K562 (cell line): ENCODE measurements around the gene CHERP. TPM values are rescaled to one million over a fixed set of nuclear protein-coding genes. Genes with fewer than 3 reads are reported as not detected.

Experiments
- ADNP ChIP-seq: fragments of 200-800 bp; sonication (Bioruptor generic); IDR thresholded peaks from 2 replicates; pipeline ENCODE4 v1.6.1; 2016; ENCODE audit warnings: missing genetic modification characterization, missing compliant biosample characterization
- BCLAF1 ChIP-seq, 2 experiments: fragments of 450-650 bp in 1 of 2; IDR thresholded peaks; 2 replicates each; pipeline ENCODE4 v1.6.1; 2011 to 2017; ENCODE audit warnings: low read depth in 2 of 2, antibody characterized with exemption in 1 of 2, borderline replicate concordance in 1 of 2, low read length in 1 of 2, mild to moderate bottlenecking in 1 of 2, mixed read lengths in 1 of 2; ENCODE audit not compliant: control insufficient read depth in 1 of 2
- BRD9 ChIP-seq: fragments of 450-650 bp; IDR thresholded peaks from 2 replicates; pipeline ENCODE4 v1.6.1; 2018; ENCODE audit warnings: low read depth; ENCODE audit not compliant: partially characterized antibody
- COPS2 ChIP-seq: fragments of 450-650 bp; conservative IDR thresholded peaks from 2 replicates; pipeline ENCODE4 v1.6.1; 2016; ENCODE audit warnings: mild to moderate bottlenecking, moderate library complexity
- HDAC8 ChIP-seq: fragments of 450-650 bp; IDR thresholded peaks from 2 replicates; pipeline ENCODE4 v1.6.1; 2016; ENCODE audit warnings: mild to moderate bottlenecking, missing genetic modification characterization, moderate library complexity, missing compliant biosample characterization
- HEY1 ChIP-seq: fragments of 250-450 bp; sonication (Bioruptor Pico); IDR thresholded peaks from 2 replicates; pipeline ENCODE4 v1.5.0; 2020; ENCODE audit warnings: mild to moderate bottlenecking, moderate library complexity, borderline replicate concordance
- ILK ChIP-seq: fragments of 450-650 bp; IDR thresholded peaks from 2 replicates; pipeline ENCODE4 v1.6.1; 2016; ENCODE audit warnings: missing genetic modification characterization, low read depth, mild to moderate bottlenecking, missing compliant biosample characterization, moderate library complexity, borderline replicate concordance
- NBN ChIP-seq: fragments of 450-650 bp; IDR thresholded peaks from 2 replicates; pipeline ENCODE4 v1.6.1; 2016; ENCODE audit warnings: low read depth, mild to moderate bottlenecking
- NFRKB ChIP-seq: fragments of 450-650 bp; IDR thresholded peaks from 2 replicates; pipeline ENCODE4 v1.6.1; 2016; ENCODE audit warnings: low read depth
- NR3C1 ChIP-seq: sonication (generic); formaldehyde crosslinking; IDR thresholded peaks from 2 replicates; pipeline ENCODE4 v1.8.1; 2022; ENCODE audit warnings: missing genetic modification reagents
- PRMT5 ChIP-seq: sonication (generic); formaldehyde crosslinking; IDR thresholded peaks from 2 replicates; pipeline ENCODE4 v1.5.0; 2020; ENCODE audit warnings: missing genetic modification reagents
- TRIM24 ChIP-seq, 2 experiments: fragments of 450-650 bp; IDR thresholded peaks; 2 replicates each; pipeline ENCODE4 v1.6.1; 2016
- TSC22D4 ChIP-seq: fragments of 450-650 bp; IDR thresholded peaks from 2 replicates; pipeline ENCODE4 v1.6.1; 2016; ENCODE audit warnings: missing genetic modification characterization, missing biosample characterization, control low read depth
- UBTF ChIP-seq, 2 experiments: IDR thresholded peaks; 2 replicates each; pipeline ENCODE4 v1.6.1; 2012; ENCODE audit warnings: improper control_type of control experiment in 2 of 2, low read depth in 2 of 2, low read length in 2 of 2, borderline replicate concordance in 1 of 2
- ZC3H4 ChIP-seq: sonication (generic); formaldehyde crosslinking; IDR thresholded peaks from 2 replicates; pipeline ENCODE4 v1.9.0; 2021; ENCODE audit warnings: missing genetic modification reagents, borderline replicate concordance
- ZNF184 ChIP-seq: sonication (generic); formaldehyde crosslinking; IDR thresholded peaks from 2 replicates; pipeline ENCODE4 v1.5.0; 2020; ENCODE audit warnings: missing genetic modification reagents
- ZNF224 ChIP-seq: sonication (generic); formaldehyde crosslinking; IDR thresholded peaks from 2 replicates; pipeline ENCODE4 v1.8.0; 2022; ENCODE audit warnings: mild to moderate bottlenecking, missing genetic modification reagents
- ZNF263 ChIP-seq: sonication (generic); formaldehyde crosslinking; IDR thresholded peaks from 2 replicates; pipeline ENCODE4 v1.8.0; 2022; ENCODE audit warnings: mild to moderate bottlenecking, missing genetic modification reagents, borderline replicate concordance
- ZNF561 ChIP-seq: fragments of 450-650 bp; formaldehyde crosslinking; conservative IDR thresholded peaks from 2 replicates; pipeline ENCODE4 v1.4.0; 2020; ENCODE audit warnings: mild to moderate bottlenecking, moderate library complexity
- ZNF589 ChIP-seq: fragments of 200-800 bp; sonication (Bioruptor generic); IDR thresholded peaks from 2 replicates; pipeline ENCODE4 v1.6.1; 2016; ENCODE audit warnings: low read depth, missing genetic modification characterization, missing compliant biosample characterization
- ZNF668 ChIP-seq: fragments of 250-450 bp; sonication (Bioruptor Pico); IDR thresholded peaks from 2 replicates; pipeline ENCODE4 v1.8.0; 2022; ENCODE audit warnings: mild to moderate bottlenecking, inconsistent platforms
- polyA plus RNA-seq, 8 experiments: library from polyadenylated mRNA; depleted of rRNA in 4 of 8; stranded (reverse) in 5 of 8; unstranded in 3 of 8; fragments of >200 nt; fragmentation: Nextera tagmentation in 2 of 8; fragmentation: Illumina TruSeq in 1 of 8; extraction: Ambion mirVana in 2 of 8; extraction: Trizol in 1 of 8; gene quantifications; 2 replicates each; pipeline versions ENCODE4 v1.2.1 to v1.2.3, GENCODE V29; 2011 to 2014; ENCODE audit warnings: inconsistent platforms in 1 of 8, missing spikeins in 1 of 8
- total RNA-seq, 7 experiments: library from RNA; depleted of rRNA in 6 of 7; stranded (reverse); fragments of >200 nt in 6 of 7; fragmentation: Illumina TruSeq in 2 of 7; extraction: Trizol in 2 of 7; gene quantifications; 2 replicates each; pipeline versions ENCODE4 v1.2.1 to v1.2.3, GENCODE V29; 2011 to 2021; ENCODE audit warnings: low replicate concordance in 1 of 7

The CHERP gene
- total and polyA plus RNA-seq, 9 of the 15 experiments (the other 6 are each of a cell fraction or from before 2014, with no cell fraction given): 0.60 to 85.1 (median 7.8) TPM

- TF ChIP-seq UBTF (IDR thresholded peaks at IDR 0.05; ENCODE audit: borderline replicate concordance in 1 of 2, low read depth in 2 of 2, low read length in 2 of 2) (0 out of 4 replicates have a peak, but pooled peaks of 1 of the 2 experiments have one; percentile 33), ZNF561 (CRISPR knock-in tag) (no peak), TRIM24 (IDR thresholded peaks at IDR 0.05) (no peak), ILK (tag) (no peak), ZNF224 (0 out of 2 replicates have a peak, but pooled peaks have one; percentile 50), ADNP (tag) (no peak), HEY1 (CRISPR knock-in tag) (no peak), NR3C1 (CRISPR knock-in tag) (no peak), COPS2 (no peak), BRD9 (no peak), HDAC8 (tag) (no peak), PRMT5 (CRISPR knock-in tag) (no peak), NBN (no peak), ZNF184 (no peak), ZC3H4 (CRISPR knock-in tag) (no peak), ZNF589 (CRISPR knock-in tag) (no peak), TSC22D4 (tag) (no peak), BCLAF1 (IDR thresholded peaks at IDR 0.05; ENCODE audit: borderline replicate concordance in 1 of 2, control insufficient read depth in 1 of 2, low read depth in 2 of 2, low read length in 1 of 2) (no peak), ZNF668 (CRISPR knock-in tag) (no peak), NFRKB (no peak), ZNF263 (CRISPR knock-in tag) (no peak)
Measured at GRCh38 chr19:16542045-16542909, at the start of gene CHERP (continued).
